H1 (cell line): ENCODE results near the gene CCDC197. TPM values are rescaled to one million over a fixed set of nuclear protein-coding genes. Genes with fewer than 3 reads are reported as not detected.

Experiments
- SIN3A ChIP-seq, 2 experiments: IDR thresholded peaks in 1 of 2; conservative IDR thresholded peaks in 1 of 2; 2 replicates each; pipeline ENCODE4 v1.6.1; 2011 to 2012; ENCODE audit warnings: low read length in 2 of 2, improper control_type of control experiment in 1 of 2, low read depth in 1 of 2, mild to moderate bottlenecking in 1 of 2
- polyA plus RNA-seq, 7 experiments: library from polyadenylated mRNA; depleted of rRNA in 3 of 7; stranded (reverse) in 5 of 7; unstranded in 2 of 7; fragments of >200 nt in 5 of 7; fragments of 200-250 nt in 2 of 7; gene quantifications; 1 replicate in 5 of 7; 2 replicates in 1 of 7; 4 replicates in 1 of 7; pipeline versions ENCODE4 v1.2.1 to v1.2.3, GENCODE V29; 2011 to 2013; ENCODE audit warnings: missing spikeins in 2 of 7, mixed read lengths in 2 of 7
- total RNA-seq: library from RNA; stranded (reverse); fragmentation: NEBNext Ultra II Directional; extraction: Animal tissue kit (Norgen Biotek cat#: 25700); gene quantifications from 2 replicates; pipeline ENCODE4 v1.2.1, GENCODE V29; 2021

The CCDC197 gene
- total and polyA plus RNA-seq, 2 of the 8 experiments (the other 6 are each of a cell fraction or from before 2014, with no cell fraction given) = not detected

- no peak for TF ChIP-seq SIN3A (conservative IDR thresholded peaks at IDR 0.05 in 1 of 2, IDR thresholded peaks at IDR 0.05 in 1 of 2; ENCODE audit: low read depth in 1 of 2, low read length in 2 of 2)
Measured at GRCh38 chr14:94019329-94019728, 22.2 kb downstream of the CCDC197 start (continued).
